ENCODE results near the gene CRACR2A.

The CRACR2A gene

DNA sequence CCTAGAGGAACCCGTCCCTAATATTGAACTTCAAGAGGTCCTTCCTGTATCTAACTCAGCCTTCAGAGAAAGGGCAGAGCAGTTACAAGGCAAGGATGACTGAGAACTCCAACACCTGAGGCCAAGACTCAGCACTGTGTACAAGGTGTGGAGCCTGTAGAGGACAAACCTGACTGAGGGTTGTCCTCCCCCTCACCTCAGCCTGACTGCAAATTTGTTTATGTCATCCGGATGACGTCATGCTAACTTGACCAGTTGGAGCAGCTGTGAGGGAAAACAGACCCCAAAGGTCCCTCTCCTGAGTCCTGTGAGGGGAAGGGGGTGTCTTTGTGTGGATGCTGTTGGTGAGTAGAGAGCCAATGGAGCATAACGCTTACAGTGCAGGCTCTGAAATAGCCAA is 4.3 kb downstream of the CRACR2A start:
- H3K4me1 ChIP-seq (ENCODE audit: control insufficient read depth, low read depth, low read length): peaks cover 5% of the 10 kb centered on the region
- H3K4me3 ChIP-seq (ENCODE audit: low read length): no peak overlapping the region
- H3K27ac ChIP-seq (ENCODE audit: low read length): no peak overlapping the region
- no peaks in the 10 kb centered on the region for H3K36me3 ChIP-seq (ENCODE audit: control insufficient read depth, low read depth, low read length)
- H3K9me3 ChIP-seq (ENCODE audit: control insufficient read depth, low read depth, low read length): no peaks in the 10 kb centered on the region
- peaks cover 19% of the 10 kb centered on the region for H3K27me3 ChIP-seq (ENCODE audit: control insufficient read depth, insufficient read depth, low read length)
- H3K9ac ChIP-seq (ENCODE audit: low read length): no peak overlapping the region

DNA sequence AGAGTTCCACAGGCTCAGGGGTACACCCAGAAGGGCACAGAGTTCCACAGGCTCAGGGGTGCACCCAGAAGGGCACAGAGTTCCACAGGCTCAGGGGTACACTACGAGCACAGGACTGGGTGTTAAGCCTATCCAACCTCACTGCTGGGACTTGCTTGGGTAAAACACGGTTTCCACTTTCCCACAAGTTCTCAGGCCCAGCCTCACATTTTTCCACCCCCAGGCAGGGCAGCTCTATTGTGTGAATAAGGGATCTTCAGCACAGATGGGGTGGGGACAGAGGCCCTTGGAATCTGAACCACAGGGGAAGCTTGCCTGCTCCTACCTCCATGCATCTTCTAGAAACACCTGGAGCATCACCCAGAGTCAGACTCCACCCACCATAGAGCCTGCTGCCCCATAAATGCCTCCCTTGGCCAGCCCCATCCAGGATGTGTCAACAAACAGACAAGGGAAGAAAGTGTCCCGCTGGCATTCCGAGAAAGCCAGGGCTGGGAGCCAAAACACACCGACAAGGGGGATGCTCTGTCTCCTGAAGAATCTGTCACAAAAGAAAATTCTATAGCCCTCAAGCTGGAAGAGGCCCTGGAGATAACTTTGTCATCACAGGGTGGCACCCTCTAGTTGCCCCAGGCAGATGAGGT is 4.8 kb downstream of the CRACR2A start:
- peaks cover 14% of the 10 kb centered on the region for H3K27me3 ChIP-seq (ENCODE audit: control insufficient read depth, insufficient read depth, low read length)
- H3K9me3 ChIP-seq (ENCODE audit: control insufficient read depth, low read depth, low read length): no peaks in the 10 kb centered on the region
- no peak overlapping the region for H3K27ac ChIP-seq (ENCODE audit: low read length)

DNA sequence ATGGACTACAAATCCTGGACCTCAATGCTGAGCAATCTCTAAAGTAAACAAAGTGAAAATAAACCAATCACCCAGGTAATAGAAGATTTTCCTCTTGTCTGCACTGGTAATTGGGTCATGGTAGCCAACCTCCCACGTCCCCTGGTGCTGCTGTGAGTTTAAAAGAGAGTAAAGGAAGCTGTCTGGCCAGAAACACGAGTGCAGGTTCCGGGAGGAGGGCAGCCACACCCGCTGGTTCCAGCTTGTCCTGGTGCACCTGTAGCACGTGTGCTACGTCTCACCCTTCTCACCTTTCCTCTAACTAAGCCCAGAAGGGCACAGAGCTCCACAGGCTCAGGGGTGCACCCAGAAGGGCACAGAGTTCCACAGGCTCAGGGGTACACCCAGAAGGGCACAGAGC is 5.4 kb downstream of the CRACR2A start:
- Histone ChIP-seq H3K36me3 (ENCODE audit: control insufficient read depth, low read depth, low read length) (no peaks in the 10 kb centered on the region), H3K9me3 (ENCODE audit: control insufficient read depth, low read depth, low read length) (no peaks in the 10 kb centered on the region), H3K27ac (ENCODE audit: low read length) (no peak overlapping the region), H3K4me1 (ENCODE audit: control insufficient read depth, low read depth, low read length) (no peaks in the 10 kb centered on the region), H3K4me3 (ENCODE audit: low read length) (no peak overlapping the region), H3K9ac (ENCODE audit: low read length) (no peak overlapping the region), H3K27me3 (ENCODE audit: control insufficient read depth, insufficient read depth, low read length) (peaks cover 12% of the 10 kb centered on the region)

More for the DNA sequence above, 4.8 kb downstream of the CRACR2A start:
- Histone ChIP-seq H3K4me1 (ENCODE audit: control insufficient read depth, low read depth, low read length) (no peaks in the 10 kb centered on the region), H3K9ac (ENCODE audit: low read length) (no peak overlapping the region), H3K36me3 (ENCODE audit: control insufficient read depth, low read depth, low read length) (no peaks in the 10 kb centered on the region), H3K4me3 (ENCODE audit: low read length) (no peak overlapping the region)

DNA sequence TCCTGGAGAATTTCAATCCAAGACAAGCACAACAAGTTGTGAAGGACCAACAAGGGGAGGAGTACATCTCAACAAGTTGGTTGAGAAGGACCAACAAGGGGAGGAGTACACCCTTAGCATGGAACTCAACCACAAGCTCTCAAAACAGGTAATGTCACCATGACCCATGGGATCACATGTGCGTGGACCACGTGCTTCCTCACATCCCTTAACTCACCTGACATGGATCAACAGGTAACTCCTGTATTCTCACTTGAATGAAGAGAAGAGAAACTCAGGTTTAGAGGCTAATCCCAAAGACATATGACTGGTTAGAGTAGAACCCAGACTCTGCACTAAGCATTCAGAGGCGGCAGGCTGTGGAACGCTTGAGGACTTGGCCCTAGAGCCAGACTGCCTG is 6.2 kb downstream of the CRACR2A start:
- Histone ChIP-seq H3K9ac (ENCODE audit: low read length) (no peak overlapping the region), H3K27ac (ENCODE audit: low read length) (no peak overlapping the region), H3K4me3 (ENCODE audit: low read length) (no peak overlapping the region), H3K27me3 (ENCODE audit: control insufficient read depth, insufficient read depth, low read length) (peaks cover 4% of the 10 kb centered on the region), H3K36me3 (ENCODE audit: control insufficient read depth, low read depth, low read length) (no peaks in the 10 kb centered on the region), H3K4me1 (ENCODE audit: control insufficient read depth, low read depth, low read length) (no peaks in the 10 kb centered on the region), H3K9me3 (ENCODE audit: control insufficient read depth, low read depth, low read length) (no peaks in the 10 kb centered on the region)

DNA sequence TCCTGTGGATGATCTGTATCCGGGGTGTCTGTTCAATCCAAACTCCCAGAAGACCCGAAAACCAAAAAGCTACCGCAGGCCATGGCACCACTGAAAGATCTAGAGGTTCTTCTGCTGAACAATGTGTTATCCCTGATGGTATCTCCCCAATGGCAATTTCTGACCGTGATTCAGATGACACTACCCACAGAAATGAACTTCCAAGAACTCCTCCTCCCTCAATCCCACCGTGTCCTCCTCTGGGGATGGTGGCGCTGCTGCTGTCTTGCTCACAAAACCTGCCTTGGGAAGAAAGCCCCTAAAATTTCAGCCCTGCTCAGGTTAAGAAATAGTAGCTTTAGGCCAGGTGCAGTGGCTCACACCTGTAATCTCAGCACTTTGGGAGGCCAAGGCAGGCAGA is 7.8 kb downstream of the CRACR2A start:
- Histone ChIP-seq H3K4me1 (ENCODE audit: control insufficient read depth, low read depth, low read length) (no peaks in the 10 kb centered on the region), H3K9ac (ENCODE audit: low read length) (no peak overlapping the region)

DNA sequence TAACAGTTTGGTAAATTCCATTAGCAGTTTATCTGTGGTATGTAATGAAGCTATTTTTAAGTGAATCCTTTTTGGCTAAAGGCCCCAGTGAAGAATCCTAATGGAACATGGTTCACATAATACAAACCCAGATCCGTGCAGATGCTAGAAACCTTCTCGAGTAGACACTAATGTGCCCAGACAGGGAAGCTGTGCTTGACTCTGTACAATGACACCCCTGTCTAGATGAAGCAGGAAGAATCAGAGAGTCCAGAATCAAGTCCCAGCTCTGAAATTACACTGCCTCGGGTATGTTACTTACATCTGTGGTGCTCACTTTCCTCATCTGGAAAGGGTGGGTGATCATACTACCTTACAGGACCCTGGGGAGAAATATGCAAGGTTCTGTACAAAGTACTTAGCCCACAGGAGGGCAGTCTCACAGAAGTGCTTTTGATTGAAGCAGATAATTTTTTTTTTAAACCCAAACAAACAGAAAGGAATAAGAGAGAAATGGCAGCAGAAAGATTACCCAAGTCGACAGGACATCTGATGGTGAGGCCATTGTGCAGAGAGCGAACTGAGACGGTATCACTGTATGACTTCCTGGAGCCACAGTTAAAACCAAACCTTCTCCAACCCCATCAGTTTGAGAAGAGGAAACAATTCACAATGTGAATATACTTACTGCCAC is 8.5 kb downstream of the CRACR2A start:
- Histone ChIP-seq H3K27me3 (ENCODE audit: control insufficient read depth, insufficient read depth, low read length) (no peaks in the 10 kb centered on the region), H3K27ac (ENCODE audit: low read length) (no peak overlapping the region), H3K4me3 (ENCODE audit: low read length) (no peak overlapping the region), H3K36me3 (ENCODE audit: control insufficient read depth, low read depth, low read length) (no peaks in the 10 kb centered on the region), H3K9ac (ENCODE audit: low read length) (no peak overlapping the region), H3K9me3 (ENCODE audit: control insufficient read depth, low read depth, low read length) (no peaks in the 10 kb centered on the region), H3K4me1 (ENCODE audit: control insufficient read depth, low read depth, low read length) (no peaks in the 10 kb centered on the region)

More for the DNA sequence above, 7.8 kb downstream of the CRACR2A start:
- Histone ChIP-seq H3K36me3 (ENCODE audit: control insufficient read depth, low read depth, low read length) (no peaks in the 10 kb centered on the region), H3K27me3 (ENCODE audit: control insufficient read depth, insufficient read depth, low read length) (no peaks in the 10 kb centered on the region), H3K9me3 (ENCODE audit: control insufficient read depth, low read depth, low read length) (no peaks in the 10 kb centered on the region), H3K4me3 (ENCODE audit: low read length) (no peak overlapping the region), H3K27ac (ENCODE audit: low read length) (no peak overlapping the region)

DNA sequence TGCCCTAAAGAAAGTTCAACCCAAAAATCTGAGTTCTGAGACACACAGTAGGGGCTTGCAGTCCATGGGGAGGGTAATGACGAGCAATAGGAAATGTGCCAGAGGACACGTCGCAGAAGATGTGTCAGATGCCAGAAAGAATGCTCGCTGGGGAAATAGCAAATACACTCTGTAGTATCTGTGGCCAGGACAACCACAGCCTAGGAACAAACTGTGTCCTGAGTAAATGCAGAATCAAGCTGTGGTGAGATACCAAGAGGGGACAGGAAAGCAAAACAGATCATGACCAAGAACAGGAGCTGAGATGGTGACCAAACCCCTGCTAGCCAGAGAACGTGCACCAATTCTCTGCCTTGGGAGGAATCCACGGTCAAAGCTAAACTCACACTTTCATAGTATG is 9.1 kb downstream of the CRACR2A start:
- Histone ChIP-seq H3K4me3 (ENCODE audit: low read length) (no peak overlapping the region), H3K9ac (ENCODE audit: low read length) (no peak overlapping the region), H3K27me3 (ENCODE audit: control insufficient read depth, insufficient read depth, low read length) (no peaks in the 10 kb centered on the region), H3K27ac (ENCODE audit: low read length) (no peak overlapping the region), H3K4me1 (ENCODE audit: control insufficient read depth, low read depth, low read length) (no peaks in the 10 kb centered on the region), H3K9me3 (ENCODE audit: control insufficient read depth, low read depth, low read length) (no peaks in the 10 kb centered on the region), H3K36me3 (ENCODE audit: control insufficient read depth, low read depth, low read length) (no peaks in the 10 kb centered on the region)

DNA sequence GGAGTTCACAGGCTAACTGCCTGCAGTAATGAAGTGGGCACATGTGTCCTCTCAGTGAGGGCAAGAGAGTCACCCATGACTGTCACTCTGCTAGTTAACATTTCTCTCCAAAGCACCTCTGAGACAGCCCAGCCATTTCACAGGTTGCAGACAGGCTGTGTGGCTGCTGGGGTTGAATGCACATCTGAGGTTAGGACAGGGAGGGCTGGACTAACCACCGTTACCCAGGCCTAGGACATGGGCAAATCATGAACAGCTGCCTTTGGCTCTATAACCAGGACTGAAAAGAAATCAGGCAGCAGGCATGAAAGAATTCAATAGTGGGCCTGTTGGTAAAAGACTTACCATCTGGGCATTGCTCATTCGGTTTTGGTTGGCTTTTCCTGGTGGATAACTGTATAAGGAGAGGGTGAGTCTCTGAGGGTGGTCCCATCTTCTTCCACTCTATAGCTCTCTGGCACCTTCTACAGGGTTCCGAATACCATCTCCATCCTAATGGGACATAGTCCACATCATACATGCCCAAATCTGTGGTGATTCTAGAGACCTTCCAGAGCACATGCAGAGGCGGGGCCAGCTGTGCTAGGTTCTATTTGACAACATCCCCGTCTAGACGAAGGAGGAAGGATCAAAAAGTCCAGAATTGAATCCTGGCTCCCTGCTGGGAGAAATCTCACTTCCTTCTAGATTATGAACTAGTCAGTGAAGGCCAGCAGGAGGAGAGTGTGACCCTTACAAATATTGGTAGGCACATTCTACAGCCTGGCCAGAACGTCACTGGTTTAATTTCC is 10.8 kb downstream of the CRACR2A start:
- no peak overlapping the region for H3K9ac ChIP-seq (ENCODE audit: low read length)
- H3K27me3 ChIP-seq (ENCODE audit: control insufficient read depth, insufficient read depth, low read length): no peaks in the 10 kb centered on the region
- no peak overlapping the region for H3K4me3 ChIP-seq (ENCODE audit: low read length)
- H3K9me3 ChIP-seq (ENCODE audit: control insufficient read depth, low read depth, low read length): no peaks in the 10 kb centered on the region
- no peak overlapping the region for H3K27ac ChIP-seq (ENCODE audit: low read length)
- H3K36me3 ChIP-seq (ENCODE audit: control insufficient read depth, low read depth, low read length): no peaks in the 10 kb centered on the region
- H3K4me1 ChIP-seq (ENCODE audit: control insufficient read depth, low read depth, low read length): no peaks in the 10 kb centered on the region

DNA sequence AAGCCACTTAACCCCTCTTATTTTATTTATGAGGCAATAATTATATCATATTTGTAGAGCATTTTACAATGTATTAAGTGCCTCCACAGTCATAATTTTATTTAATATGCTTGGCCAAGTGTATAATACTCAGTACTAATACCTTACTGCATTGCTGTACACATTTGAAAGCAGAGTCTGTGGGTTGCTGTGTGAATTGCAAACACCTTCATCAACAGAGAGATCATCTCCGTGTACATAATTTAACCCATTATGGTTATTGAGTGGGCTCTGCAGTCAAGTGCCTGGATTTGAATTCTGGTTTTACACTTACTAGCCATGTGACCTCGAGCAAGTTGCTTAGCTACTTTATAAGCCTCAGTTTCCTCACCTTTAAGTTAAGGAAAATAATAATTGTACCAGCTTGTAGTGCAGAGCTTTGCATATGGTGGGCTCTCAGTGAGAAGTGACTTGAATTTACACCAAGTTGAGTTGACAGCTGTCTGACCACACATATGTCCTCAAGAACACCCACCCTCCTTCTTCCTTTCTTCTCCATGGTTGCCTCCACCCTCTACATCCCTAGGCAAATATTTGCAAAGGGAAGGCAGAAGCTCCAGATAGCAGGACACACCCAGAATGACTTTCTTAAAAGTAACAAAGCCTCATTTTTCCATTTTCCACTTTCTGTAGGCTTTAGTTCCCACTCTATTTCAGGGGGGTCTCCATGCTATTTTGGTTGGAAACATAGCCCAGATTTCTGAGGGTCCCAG is 12.3 kb downstream of the CRACR2A start:
- H3K9ac ChIP-seq (ENCODE audit: low read length): no peak overlapping the region
- no peaks in the 10 kb centered on the region for H3K36me3 ChIP-seq (ENCODE audit: control insufficient read depth, low read depth, low read length)
- no peaks in the 10 kb centered on the region for H3K4me1 ChIP-seq (ENCODE audit: control insufficient read depth, low read depth, low read length)
- H3K27ac ChIP-seq (ENCODE audit: low read length): no peak overlapping the region
- no peaks in the 10 kb centered on the region for H3K27me3 ChIP-seq (ENCODE audit: control insufficient read depth, insufficient read depth, low read length)
- H3K4me3 ChIP-seq (ENCODE audit: low read length): no peak overlapping the region
- no peaks in the 10 kb centered on the region for H3K9me3 ChIP-seq (ENCODE audit: control insufficient read depth, low read depth, low read length)

DNA sequence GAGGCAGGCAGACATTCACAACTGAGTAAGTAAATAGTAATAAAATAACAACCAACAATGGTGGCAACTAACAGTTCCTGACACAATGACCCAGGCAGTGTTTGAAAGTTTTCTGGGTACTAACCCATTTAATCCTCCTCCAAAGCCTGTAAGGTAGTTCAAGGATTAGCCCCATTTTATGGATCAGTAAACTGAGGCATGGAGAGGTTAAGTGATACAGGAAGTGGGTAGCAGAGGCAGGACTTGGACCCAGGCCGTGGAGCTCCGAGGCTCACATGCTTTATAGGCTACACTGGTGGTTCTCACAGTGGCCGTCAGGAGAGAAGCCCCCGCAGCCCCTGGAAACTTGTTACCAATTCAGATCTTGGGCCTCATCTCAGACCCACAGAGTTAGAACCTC is 17.5 kb downstream of the CRACR2A start:
- no peaks in the 10 kb centered on the region for H3K27me3 ChIP-seq (ENCODE audit: control insufficient read depth, insufficient read depth, low read length)

DNA sequence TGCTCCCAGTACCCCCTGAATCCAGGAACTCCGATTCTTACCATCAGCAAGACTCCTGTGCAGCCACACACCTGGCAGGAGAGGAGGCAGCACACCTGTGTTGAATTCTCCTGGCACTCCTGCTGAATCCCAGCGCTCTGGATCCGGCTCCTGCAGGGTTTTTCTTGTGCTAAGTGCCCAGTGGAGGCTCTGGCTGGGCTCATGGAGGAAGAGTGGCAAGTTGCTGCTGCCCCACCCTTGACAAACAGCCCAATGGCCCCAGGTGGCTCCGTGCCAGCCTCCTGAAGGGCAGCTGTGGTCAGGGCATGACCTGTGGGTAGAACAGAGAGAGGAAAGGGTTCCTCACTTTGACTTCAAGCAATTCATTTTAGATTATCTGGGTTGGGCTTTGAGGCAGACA is 20.0 kb downstream of the CRACR2A start:
- Histone ChIP-seq H3K4me1 (ENCODE audit: control insufficient read depth, low read depth, low read length) (peaks cover 9% of the 10 kb centered on the region), H3K36me3 (ENCODE audit: control insufficient read depth, low read depth, low read length) (no peaks in the 10 kb centered on the region), H3K9ac (ENCODE audit: low read length) (no peak overlapping the region), H3K4me3 (ENCODE audit: low read length) (no peak overlapping the region), H3K9me3 (ENCODE audit: control insufficient read depth, low read depth, low read length) (no peaks in the 10 kb centered on the region), H3K27ac (ENCODE audit: low read length) (no peak overlapping the region), H3K27me3 (ENCODE audit: control insufficient read depth, insufficient read depth, low read length) (no peaks in the 10 kb centered on the region)

More for the DNA sequence above, 17.5 kb downstream of the CRACR2A start:
- Histone ChIP-seq H3K27ac (ENCODE audit: low read length) (no peak overlapping the region), H3K4me3 (ENCODE audit: low read length) (no peak overlapping the region), H3K4me1 (ENCODE audit: control insufficient read depth, low read depth, low read length) (peaks cover 5% of the 10 kb centered on the region), H3K9me3 (ENCODE audit: control insufficient read depth, low read depth, low read length) (no peaks in the 10 kb centered on the region), H3K9ac (ENCODE audit: low read length) (no peak overlapping the region), H3K36me3 (ENCODE audit: control insufficient read depth, low read depth, low read length) (no peaks in the 10 kb centered on the region)

Measured in iPS-18a (cell line).